Lung (tissue), 12 donors: ENCODE data around the gene GYG1. TPM values are rescaled to one million over a fixed set of nuclear protein-coding genes. Genes with fewer than 3 reads are reported as not detected.

Experiments used
- ATAC-seq: fragments of 200-7000 bp; cut with Tn5 transposase; one replicate; pipeline ENCODE4 v1.9.1; 2020; ENCODE audit warnings: moderate number of reproducible peaks; ENCODE audit not compliant: insufficient read depth, low FRiP score
- DNase-seq, 3 donors: peaks; one replicate each; pipeline ENCODE4 v3.0.0-alpha.2; 2013 to 2017
- H3K27ac ChIP-seq, 2 donors: one replicate each; pipeline ENCODE4 v1.5.1; 2013; ENCODE audit warnings: mild to moderate bottlenecking in 2 of 2, moderate library complexity in 2 of 2, control low read depth in 1 of 2, inconsistent platforms in 1 of 2, low read depth in 1 of 2, low read length in 1 of 2
- H3K27me3 ChIP-seq, 3 donors: one replicate each; pipeline ENCODE4 v1.5.1; 2013; ENCODE audit warnings: low read length in 2 of 3; ENCODE audit not compliant: control insufficient read depth in 3 of 3, insufficient read depth in 3 of 3
- H3K36me3 ChIP-seq, 4 donors: one replicate each; pipeline ENCODE4 v1.5.1; 2013; ENCODE audit warnings: low read length in 4 of 4, mild to moderate bottlenecking in 1 of 4, moderate library complexity in 1 of 4; ENCODE audit not compliant: control insufficient read depth in 4 of 4, insufficient read depth in 4 of 4
- H3K4me1 ChIP-seq, 5 donors: one replicate each; pipeline ENCODE4 v1.5.1; 2013; ENCODE audit warnings: low read length in 5 of 5, mild to moderate bottlenecking in 2 of 5, moderate library complexity in 1 of 5; ENCODE audit not compliant: control insufficient read depth in 5 of 5, insufficient read depth in 5 of 5
- H3K4me3 ChIP-seq: one replicate; pipeline ENCODE4 v1.5.1; 2013; ENCODE audit warnings: mild to moderate bottlenecking, control low read depth, moderate library complexity
- H3K9ac ChIP-seq, 2 donors: one replicate each; pipeline ENCODE4 v1.5.1; 2013; ENCODE audit warnings: low read length in 2 of 2, control low read depth in 1 of 2; ENCODE audit not compliant: insufficient read depth in 1 of 2
- H3K9me3 ChIP-seq, 4 donors: one replicate each; pipeline ENCODE4 v1.5.1; 2013; ENCODE audit warnings: low read length in 3 of 4, mild to moderate bottlenecking in 1 of 4, moderate library complexity in 1 of 4; ENCODE audit not compliant: control insufficient read depth in 4 of 4, insufficient read depth in 3 of 4
- WGBS, 2 donors: extraction: QIAGEN DNeasy Blood & Tissue Kit; methylation state at CpG; one replicate each; pipeline ENCODE4 v1.1.7; 2013; 5-methylcytosine and 5-hydroxymethylcytosine counted together
- polyA plus RNA-seq, 2 donors: library from polyadenylated mRNA; stranded (reverse); fragments of 200-250 nt; gene quantifications; one replicate each; pipeline ENCODE4 v1.2.1, GENCODE V29; 2013
- total RNA-seq, 2 donors: library from RNA; depleted of rRNA in 1 of 2; stranded (reverse); fragments of >200 nt in 1 of 2; gene quantifications; one replicate each; pipeline ENCODE4 v1.2.1, GENCODE V29; 2014 to 2021
- TF ChIP-seq, protein P1 (sequence below): IDR thresholded peaks from 2 replicates; pipeline ENCODE4 v1.5.1; 2012; ENCODE audit warnings: mild to moderate bottlenecking; ENCODE audit errors: control extremely low read depth, extremely low read depth
- donor health status: control.
- donor health status: control.
- donor health status: Bipolar disorder and iron deficiency.
- donor health status: healthy.
- donor health status: DM: yes; HTN: yes; CAD: no.

GYG1 gene
- total and polyA plus RNA-seq, 4 donors = 23.2 to 115 (median 60.2) TPM

DNA sequence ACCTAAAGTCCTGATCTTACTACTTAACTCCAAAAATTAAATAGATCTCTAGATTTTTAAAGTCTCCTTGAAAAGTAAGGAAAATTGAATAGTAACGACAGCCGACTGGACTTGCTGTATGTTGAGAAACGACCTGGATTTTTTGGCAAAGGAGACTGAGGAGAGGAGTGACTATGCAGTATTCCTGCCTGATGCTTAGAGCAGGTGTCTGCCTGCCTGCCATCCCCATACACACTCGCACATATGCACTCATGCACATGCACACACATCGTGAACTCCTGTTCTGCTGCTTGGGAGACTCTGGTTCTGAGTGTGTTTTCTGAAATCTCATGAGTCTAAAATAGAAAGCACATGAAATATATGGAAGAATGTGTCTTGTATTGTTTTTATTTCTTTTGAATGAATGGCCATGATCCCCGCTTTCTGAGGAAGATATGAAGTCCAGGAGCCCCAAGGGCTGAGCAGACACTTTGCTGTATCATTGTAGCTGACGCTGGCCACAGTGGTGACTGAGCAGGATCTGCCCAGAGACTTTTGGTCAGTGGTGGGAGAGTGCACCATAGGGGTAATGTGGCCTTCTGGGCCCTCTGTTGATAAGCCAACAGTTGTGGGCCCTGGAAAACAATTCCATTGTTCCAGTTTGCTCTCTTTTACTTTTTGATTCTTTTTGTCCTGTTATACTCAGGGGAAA lies 16.4 kb downstream of the GYG1 start:
- ATAC-seq (no peak), DNase-seq (no peak)
- Histone ChIP-seq H3K4me3 (no peak overlapping the region), H3K9me3 (peaks cover 0 to 2% (median 0%) of the 10 kb centered on the region in 4 donors), H3K27me3 (no peaks in the 10 kb centered on the region), H3K27ac (no peak overlapping the region), H3K9ac (no peak overlapping the region), H3K4me1 (peaks cover 0 to 11% (median 0%) of the 10 kb centered on the region in 5 donors), H3K36me3 (peaks cover 28 to 50% (median 37%) of the 10 kb centered on the region in 4 donors)
- 85 to 94% methylated on average over 7 of the region's 7 CpGs for WGBS, 2 donors
- TF ChIP-seq, protein P1, sequence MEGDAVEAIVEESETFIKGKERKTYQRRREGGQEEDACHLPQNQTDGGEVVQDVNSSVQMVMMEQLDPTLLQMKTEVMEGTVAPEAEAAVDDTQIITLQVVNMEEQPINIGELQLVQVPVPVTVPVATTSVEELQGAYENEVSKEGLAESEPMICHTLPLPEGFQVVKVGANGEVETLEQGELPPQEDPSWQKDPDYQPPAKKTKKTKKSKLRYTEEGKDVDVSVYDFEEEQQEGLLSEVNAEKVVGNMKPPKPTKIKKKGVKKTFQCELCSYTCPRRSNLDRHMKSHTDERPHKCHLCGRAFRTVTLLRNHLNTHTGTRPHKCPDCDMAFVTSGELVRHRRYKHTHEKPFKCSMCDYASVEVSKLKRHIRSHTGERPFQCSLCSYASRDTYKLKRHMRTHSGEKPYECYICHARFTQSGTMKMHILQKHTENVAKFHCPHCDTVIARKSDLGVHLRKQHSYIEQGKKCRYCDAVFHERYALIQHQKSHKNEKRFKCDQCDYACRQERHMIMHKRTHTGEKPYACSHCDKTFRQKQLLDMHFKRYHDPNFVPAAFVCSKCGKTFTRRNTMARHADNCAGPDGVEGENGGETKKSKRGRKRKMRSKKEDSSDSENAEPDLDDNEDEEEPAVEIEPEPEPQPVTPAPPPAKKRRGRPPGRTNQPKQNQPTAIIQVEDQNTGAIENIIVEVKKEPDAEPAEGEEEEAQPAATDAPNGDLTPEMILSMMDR = no peak

DNA sequence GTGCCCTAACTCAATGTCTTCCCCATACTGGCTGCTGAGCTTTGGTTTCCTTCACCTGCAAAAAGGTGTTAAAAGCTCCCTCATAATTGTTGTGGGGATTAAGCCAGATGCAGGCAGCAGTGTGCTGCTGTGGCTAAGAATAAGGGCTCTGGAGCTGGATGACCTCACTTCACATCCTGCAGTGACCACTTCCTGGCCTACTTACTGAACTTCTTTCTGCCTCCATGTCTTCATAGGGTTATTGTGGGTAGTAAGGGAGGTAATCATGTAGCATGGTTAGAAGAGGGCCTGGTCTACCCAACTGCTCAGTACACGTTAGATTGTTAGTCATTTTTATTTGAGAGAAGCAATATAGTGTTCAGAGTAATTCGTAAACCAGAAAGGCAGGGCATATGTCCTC lies 18.4 kb downstream of the GYG1 start:
- H3K27ac ChIP-seq = no peak overlapping the region
- TF ChIP-seq, protein P1 = no peak

DNA sequence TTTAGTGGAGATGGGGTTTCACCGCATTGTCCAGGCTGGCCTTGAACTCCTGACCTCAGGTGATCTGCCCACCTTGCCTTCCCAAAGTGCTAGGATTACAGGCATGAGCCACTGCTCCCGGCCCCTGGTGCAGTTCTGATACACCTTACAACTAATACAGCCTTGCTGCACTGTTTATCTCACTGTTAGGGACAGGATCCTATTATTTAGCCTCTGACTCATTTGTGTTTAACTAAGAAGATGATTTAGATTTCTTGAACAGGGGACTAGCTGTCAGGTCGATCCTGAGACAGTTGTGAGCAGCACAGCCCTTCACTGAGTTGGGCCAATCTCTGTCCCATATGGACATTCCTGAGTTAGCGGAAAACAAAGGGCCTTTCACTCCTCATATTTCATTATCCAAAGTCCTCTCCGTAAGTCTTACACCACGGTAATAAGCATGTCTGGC lies 19.2 kb downstream of the GYG1 start:
- Histone ChIP-seq H3K4me3 (no peak overlapping the region), H3K27ac (no peak overlapping the region), H3K36me3 (peaks cover 30 to 66% (median 41%) of the 10 kb centered on the region in 4 donors), H3K27me3 (no peaks in the 10 kb centered on the region), H3K9ac (no peak overlapping the region), H3K4me1 (peaks cover 0 to 13% (median 2%) of the 10 kb centered on the region in 5 donors), H3K9me3 (peaks cover 0 to 4% (median 0%) of the 10 kb centered on the region in 4 donors)
- 78 to 92% methylated on average over 6 of the region's 6 CpGs for WGBS, 2 donors
- TF ChIP-seq, protein P1 = no peak
- ATAC-seq = no peak
- no peak for DNase-seq

More for the DNA sequence above, 18.4 kb downstream of the GYG1 start:
- Histone ChIP-seq H3K4me3 (no peak overlapping the region), H3K27me3 (no peaks in the 10 kb centered on the region), H3K9me3 (peaks cover 0 to 4% (median 0%) of the 10 kb centered on the region in 4 donors), H3K36me3 (peaks cover 29 to 58% (median 40%) of the 10 kb centered on the region in 4 donors), H3K9ac (no peak overlapping the region), H3K4me1 (peaks cover 0 to 9% (median 2%) of the 10 kb centered on the region in 5 donors)
- DNase-seq (no peak), ATAC-seq (peak; percentile 41)
- 85 to 93% methylated on average over 2 of the region's 2 CpGs for WGBS, 2 donors
